C4-2B (cell line): ENCODE data around the gene ATP5IF1.

Experiments used
- H3K27ac ChIP-seq: fragments of 450-650 bp; 2 replicates; pipeline ENCODE4 v1.5.1; 2017
- CTCF ChIP-seq: fragments of 450-650 bp; conservative IDR thresholded peaks from 2 replicates; pipeline ENCODE4 v1.5.1; 2017; ENCODE audit warnings: mild to moderate bottlenecking
- ZFX ChIP-seq: fragments of 450-650 bp; IDR thresholded peaks from 2 replicates; pipeline ENCODE4 v1.6.1; 2017

ATP5IF1 gene

GRCh38 chr1:28280977-28281381, 45.1 kb downstream of the ATP5IF1 start:
- TF ChIP-seq CTCF (no peak), ZFX (no peak)
- no peak overlapping the region for H3K27ac ChIP-seq

GRCh38 chr1:28281608-28282425, 45.9 kb downstream of the ATP5IF1 start:
- no peak for TF ChIP-seq CTCF
- no peak for TF ChIP-seq ZFX
- no peak overlapping the region for H3K27ac ChIP-seq

- no peak overlapping the region for H3K27ac ChIP-seq
- no peak for TF ChIP-seq ZFX
- no peak for TF ChIP-seq CTCF
These were observed 46.8 kb downstream of the ATP5IF1 start for GRCh38 chr1:28282426-28283407.

- TF ChIP-seq CTCF, result no peak
- no peak for TF ChIP-seq ZFX
- H3K27ac ChIP-seq, result no peak overlapping the region
These were observed 50.2 kb downstream of the ATP5IF1 start for GRCh38 chr1:28286111-28286510.
